GM03348 (cell line): ENCODE results near the gene VPS51.
A peak's percentile ranks its signal among the peaks of the same experiment; 100 is the strongest.

Experiments
- DNase-seq: peaks from one replicate; pipeline ENCODE4 v3.0.0; 2012; ENCODE audit warnings: low spot score

Gene VPS51

DNA sequence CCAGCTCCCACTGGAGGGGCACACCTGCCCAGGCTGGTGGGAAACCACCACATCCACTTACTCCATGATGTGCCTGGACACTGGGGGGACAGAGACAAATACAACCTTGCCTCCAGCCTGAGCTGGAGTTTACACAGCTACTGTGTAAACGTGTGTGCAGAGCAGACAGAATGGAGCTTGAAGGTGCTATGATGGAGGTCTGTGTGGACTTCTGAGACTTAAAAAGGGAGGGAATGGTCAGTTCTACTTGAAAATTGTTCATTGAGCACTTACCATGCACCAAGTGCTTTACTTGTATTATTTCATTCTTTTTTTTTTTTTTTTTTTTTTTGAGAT lies 23.4 kb upstream of the VPS51 start:
- no peak for DNase-seq

- no peak for DNase-seq
These were observed 18.6 kb upstream of the VPS51 start for GRCh38 chr11:65077451-65077850.

GRCh38 chr11:65078151-65078550 lies 17.9 kb upstream of the VPS51 start:
- peak; percentile 36 for DNase-seq

- no peak for DNase-seq
These were observed 17.1 kb upstream of the VPS51 start for GRCh38 chr11:65078786-65079342.

GRCh38 chr11:65083134-65083833 lies 12.7 kb upstream of the VPS51 start:
- DNase-seq: no peak

- DNase-seq: peak; percentile 100
These were observed 12.0 kb upstream of the VPS51 start, which contains the start of the genes CDCA5 and ZFPL1 for GRCh38 chr11:65083834-65084597. TSS of gene CDCA5 (minus strand) at chr11:65084040. CDS start at chr11:65083978, 62 bp downstream. TSS of gene ZFPL1 (plus strand) at chr11:65084222. CDS start at chr11:65084699, 477 bp downstream.

DNA sequence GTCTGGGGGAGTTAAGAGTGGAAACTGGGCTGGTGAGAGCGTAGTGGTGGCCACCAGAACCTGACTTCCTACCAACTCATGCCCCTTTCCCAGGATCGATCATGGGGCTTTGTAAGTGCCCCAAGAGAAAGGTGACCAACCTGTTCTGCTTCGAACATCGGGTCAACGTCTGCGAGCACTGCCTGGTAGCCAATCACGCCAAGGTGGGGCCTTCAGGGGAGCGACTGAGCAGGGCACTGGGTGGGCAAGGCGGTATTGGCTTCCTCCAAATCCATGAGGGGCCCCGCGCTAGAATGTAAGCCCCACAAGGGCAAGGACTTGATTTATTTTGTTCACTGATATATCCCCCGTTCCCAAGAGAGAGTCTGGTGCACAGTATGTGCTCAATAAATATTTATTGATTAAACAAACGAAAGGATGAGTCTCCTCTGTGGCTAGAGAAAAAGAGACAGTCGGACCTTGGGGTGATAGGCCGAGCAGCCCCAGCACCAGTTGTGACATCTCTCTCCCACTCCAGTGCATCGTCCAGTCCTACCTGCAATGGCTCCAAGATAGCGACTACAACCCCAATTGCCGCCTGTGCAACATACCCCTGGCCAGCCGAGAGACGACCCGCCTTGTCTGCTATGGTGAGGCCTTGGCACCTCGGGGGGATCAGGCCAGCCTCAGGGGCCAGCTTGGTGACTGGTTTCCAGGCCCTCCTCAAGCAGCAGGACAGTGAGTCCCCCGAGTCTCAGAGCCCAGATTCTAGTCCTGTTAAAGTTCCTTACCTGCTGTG lies 11.2 kb upstream of the VPS51 start:
- DNase-seq: no peak

DNA sequence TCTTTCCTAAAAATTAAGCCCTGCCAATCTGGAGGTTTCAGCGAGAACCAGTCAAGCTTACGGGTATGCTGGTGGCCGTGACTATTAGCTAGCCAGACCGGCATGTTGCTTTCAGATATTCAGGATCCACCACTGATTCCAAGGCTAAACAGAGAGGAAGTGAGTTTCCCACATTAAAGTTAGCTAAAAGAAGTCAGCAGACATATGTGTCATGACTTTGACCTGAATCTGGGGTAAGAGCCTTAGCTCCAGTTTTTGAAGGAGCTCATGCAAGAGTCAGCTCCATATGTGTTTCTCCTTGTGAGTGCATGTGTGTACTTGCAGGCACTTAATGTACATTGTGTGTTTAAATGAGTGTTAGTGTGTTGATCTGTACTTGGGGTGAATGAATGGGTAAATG lies 10.6 kb upstream of the VPS51 start:
- no peak for DNase-seq

GRCh38 chr11:65086809-65087208 lies 9.2 kb upstream of the VPS51 start:
- no peak for DNase-seq

- DNase-seq: no peak
These were observed 8.8 kb upstream of the VPS51 start for GRCh38 chr11:65087216-65087615.

DNA sequence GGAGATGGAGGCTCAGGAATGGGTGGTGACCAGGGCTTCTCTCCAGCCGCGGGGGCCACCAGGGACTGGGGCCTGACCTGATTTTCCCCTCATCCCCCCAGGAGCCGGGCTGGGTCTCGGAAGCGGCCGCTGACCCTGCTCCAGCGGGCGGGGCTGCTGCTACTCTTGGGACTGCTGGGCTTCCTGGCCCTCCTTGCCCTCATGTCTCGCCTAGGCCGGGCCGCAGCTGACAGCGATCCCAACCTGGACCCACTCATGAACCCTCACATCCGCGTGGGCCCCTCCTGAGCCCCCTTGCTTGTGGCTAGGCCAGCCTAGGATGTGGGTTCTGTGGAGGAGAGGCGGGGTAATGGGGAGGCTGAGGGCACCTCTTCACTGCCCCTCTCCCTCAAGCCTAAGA lies 8.2 kb upstream of the VPS51 start:
- DNase-seq: no peak

DNA sequence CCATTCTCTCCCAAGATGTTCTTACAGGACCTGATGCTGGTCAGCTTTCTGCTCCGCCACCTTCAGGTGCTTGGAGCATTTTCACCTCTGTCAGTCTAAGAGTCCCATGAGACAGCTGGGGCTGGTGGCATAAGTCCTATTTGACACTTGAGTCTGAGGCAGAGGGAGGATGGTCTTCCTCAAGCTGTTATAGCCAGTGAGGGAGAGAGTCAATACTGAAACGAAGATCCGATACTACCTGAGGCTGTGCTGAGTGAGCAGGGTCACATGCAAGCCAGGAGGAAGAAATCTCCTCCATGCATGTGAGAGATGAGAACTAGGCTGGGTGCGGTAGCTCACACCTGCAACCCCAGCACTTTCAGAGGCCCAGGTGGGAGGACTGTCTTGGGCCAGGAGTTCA lies 6.4 kb upstream of the VPS51 start:
- DNase-seq: no peak

DNA sequence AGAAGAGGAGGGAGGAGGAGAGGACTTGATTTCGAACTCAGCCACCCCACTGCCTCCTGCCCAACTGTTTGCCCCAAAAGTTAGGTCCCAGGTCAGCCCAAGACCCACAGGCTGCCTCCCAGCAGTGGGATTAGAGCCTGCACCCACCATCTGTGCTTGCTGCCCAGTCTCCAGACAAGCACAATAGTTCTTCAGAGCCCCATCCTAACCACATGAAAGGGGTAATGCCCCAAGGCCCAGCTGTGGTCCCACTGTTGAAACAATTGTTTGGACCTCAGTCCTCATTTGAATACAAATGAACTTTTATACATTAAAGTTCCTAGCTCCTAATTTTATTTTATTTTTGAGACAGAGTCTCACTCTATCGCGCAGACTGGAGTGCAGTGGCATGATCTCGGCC lies 5.4 kb upstream of the VPS51 start:
- no peak for DNase-seq

DNA sequence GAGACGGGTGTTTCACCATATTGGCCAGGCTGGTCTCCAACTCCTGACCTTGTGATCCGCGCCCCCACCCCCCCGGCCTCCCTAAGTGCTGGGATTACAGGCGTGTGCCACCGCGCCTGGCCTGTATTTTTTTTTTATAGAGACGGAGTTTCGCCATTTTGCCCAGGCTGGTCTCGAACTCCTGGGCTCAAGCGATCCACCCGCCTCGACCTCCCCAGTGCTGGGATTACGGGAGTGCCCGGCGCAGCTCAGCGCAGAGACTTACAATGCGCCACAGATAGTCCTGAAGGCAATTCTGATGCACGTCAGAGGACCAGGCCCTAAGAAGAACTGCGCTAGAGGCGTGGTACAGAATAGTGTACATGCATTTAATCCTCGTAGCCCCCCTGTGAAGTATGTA lies 587 bp upstream of the VPS51 start:
- DNase-seq: no peak

GRCh38 chr11:65096926-65097325 lies 912 bp downstream of the VPS51 start:
- DNase-seq: no peak

GRCh38 chr11:65100674-65101350 lies 4.8 kb downstream of the VPS51 start:
- DNase-seq: no peak

DNA sequence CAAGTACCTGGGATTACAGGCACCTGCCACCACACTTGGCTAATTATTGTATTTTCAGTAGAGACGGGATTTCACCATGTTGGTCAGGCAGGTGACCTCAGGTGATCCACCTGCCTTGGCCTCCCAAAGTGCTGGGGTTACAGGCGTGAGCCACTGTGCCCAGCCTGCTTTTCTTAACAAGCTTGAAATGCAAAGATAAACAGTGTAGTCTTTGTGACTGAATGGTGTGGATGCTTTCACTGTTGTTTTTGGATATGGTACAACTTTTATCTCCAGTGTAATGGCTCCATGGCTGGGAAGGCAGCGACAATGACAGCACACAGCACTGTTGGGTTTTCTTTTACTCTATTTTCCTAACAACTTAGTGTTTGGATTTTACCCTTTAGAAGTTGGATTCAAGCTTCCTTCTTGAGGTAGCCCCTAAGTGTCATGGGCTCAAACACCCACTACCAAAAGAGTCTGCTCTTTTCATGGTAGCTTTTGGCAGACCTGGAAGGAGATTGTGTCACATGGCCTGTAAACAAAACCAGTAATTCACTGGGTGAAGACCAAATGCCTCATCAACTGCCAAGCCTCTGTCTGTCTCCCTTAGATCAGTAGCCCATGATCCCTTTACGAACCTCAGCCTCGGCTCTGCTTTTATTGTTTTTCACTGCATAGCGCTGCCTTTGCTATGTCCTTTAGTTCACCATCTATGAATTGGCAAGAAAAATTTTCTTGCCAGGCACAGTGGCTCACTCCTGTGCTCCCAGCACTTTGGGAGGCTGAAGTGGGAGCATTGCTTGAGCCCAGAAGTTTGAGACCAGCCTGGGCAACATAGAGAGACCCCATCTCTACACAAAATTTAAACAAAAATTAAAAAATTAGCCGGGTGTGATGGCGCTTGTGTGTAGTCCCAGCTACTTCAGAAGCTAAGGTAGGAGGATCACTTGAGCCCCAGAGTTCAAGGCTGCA lies 6.4 kb downstream of the VPS51 start:
- DNase-seq: no peak

- no peak for DNase-seq
These were observed 7.5 kb downstream of the VPS51 start for GRCh38 chr11:65103476-65103875.

DNA sequence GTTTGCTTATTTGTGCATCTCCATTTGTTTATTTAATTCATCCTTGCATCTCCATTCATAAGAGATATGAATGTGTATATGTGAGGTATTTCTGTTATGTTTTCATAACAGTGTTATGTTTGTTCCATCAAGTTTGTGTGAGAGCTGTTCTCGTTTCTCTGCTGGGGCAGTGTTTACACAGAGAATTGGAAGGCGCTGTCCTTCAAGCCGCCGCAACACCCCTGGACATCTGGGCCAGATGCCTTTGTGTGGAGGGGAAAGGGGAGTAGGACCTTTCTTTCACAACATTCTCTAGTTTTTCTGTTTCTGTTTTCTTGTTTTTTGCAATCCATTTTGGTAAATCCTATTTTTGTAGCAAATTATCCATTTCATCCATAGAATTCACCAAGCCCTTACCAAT lies 8.6 kb downstream of the VPS51 start:
- no peak for DNase-seq

- DNase-seq: no peak
These were observed 11.1 kb downstream of the VPS51 start for GRCh38 chr11:65107078-65107477.
